ENCODE data around the gene TMCO4. TPM values are rescaled to one million over a fixed set of nuclear protein-coding genes. Genes with fewer than 3 reads are reported as not detected.

The TMCO4 gene
- total RNA-seq, 1 experiment from 2014 or later, result 19.7 TPM

DNA sequence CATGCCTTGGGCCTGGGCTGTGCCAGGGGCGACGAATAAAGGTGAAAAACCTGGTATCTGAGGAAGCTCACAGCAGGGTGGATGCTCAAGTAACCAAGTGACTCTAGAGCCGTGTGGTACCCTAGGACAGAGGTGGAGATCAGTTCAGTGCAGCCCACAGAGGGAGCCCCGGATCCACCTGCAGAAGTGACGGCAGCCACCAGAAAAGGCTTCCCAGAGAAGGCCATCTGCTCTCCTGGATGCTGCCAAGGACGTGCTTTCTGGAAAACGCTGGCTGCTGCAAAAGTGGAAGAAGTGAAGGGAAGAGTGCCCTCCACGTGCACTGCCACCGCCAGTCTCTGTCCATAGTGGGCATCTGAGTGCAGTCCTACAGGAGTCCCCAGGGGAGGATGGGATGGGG lies 27.7 kb downstream of the TMCO4 start:
- ATAC-seq (0 out of 2 replicates have a peak, but pooled peaks have one; percentile 15), DNase-seq (no peak)
- TF ChIP-seq EZH2phosphoT487 (IDR thresholded peaks at IDR 0.05; ENCODE audit: borderline replicate concordance, low read length), result no peak
- TF ChIP-seq, protein P1, sequence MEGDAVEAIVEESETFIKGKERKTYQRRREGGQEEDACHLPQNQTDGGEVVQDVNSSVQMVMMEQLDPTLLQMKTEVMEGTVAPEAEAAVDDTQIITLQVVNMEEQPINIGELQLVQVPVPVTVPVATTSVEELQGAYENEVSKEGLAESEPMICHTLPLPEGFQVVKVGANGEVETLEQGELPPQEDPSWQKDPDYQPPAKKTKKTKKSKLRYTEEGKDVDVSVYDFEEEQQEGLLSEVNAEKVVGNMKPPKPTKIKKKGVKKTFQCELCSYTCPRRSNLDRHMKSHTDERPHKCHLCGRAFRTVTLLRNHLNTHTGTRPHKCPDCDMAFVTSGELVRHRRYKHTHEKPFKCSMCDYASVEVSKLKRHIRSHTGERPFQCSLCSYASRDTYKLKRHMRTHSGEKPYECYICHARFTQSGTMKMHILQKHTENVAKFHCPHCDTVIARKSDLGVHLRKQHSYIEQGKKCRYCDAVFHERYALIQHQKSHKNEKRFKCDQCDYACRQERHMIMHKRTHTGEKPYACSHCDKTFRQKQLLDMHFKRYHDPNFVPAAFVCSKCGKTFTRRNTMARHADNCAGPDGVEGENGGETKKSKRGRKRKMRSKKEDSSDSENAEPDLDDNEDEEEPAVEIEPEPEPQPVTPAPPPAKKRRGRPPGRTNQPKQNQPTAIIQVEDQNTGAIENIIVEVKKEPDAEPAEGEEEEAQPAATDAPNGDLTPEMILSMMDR (conservative IDR thresholded peaks at IDR 0.05; ENCODE audit: low read depth, low read length), result no peak
- no peak for TF ChIP-seq EZH2 (IDR thresholded peaks at IDR 0.05; ENCODE audit: low read length, unreplicated experiment)
- no TSS peak for BruUV-seq (replicated peaks)
- Histone ChIP-seq H3K27ac (ENCODE audit: low read length) (no peak overlapping the region), H3K27me3 (ENCODE audit: low read length) (no peaks in the 10 kb centered on the region), H3K79me2 (ENCODE audit: low read length) (no peaks in the 10 kb centered on the region), H3K9me2 (replicated peaks; ENCODE audit: low read length) (no peaks in the 10 kb centered on the region), H3K4me1 (ENCODE audit: insufficient read depth, low read length) (peaks cover 18% of the 10 kb centered on the region), H3K9me3 (ENCODE audit: low read length) (no peaks in the 10 kb centered on the region), H3K36me3 (ENCODE audit: low read depth, low read length) (no peaks in the 10 kb centered on the region), H4K20me1 (ENCODE audit: low read length) (no peaks in the 10 kb centered on the region), H3F3A (ENCODE audit: low read length, unreplicated experiment) (no peaks in the 10 kb centered on the region), H2AFZ (ENCODE audit: low read length) (no peak overlapping the region), H3K4me2 (ENCODE audit: low read length) (no peak overlapping the region), H3K4me3 (ENCODE audit: low read length) (no peak overlapping the region), H3K9ac (ENCODE audit: low read length) (no peak overlapping the region)
- CTCF ChIA-PET, result no interaction called here
- POLR2A ChIA-PET (ENCODE audit: unreplicated experiment), result no interaction called here
- intact Hi-C loops (cut with micrococcal nuclease), result no loop called here

DNA sequence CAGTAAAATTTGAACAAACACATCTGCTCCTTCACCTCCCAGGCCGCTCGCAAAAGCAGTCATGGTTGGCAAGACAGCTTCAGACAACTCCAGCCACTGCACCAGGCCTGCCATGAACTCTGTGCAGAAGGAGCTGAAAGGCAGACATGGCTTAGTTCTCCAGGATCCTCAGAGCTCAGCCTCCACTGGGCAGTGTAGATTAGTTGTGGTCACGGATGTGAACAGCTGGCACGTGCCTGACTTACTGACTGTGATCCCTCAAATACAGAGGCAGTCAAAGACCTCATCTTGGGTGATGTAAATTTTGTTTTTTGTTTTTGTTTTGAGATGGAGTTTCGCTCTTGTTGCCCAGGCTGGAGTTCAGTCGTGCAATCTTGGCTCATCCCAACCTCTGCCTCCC lies 28.4 kb downstream of the TMCO4 start:
- Histone ChIP-seq H2AFZ (ENCODE audit: low read length) (no peak overlapping the region), H3F3A (ENCODE audit: low read length, unreplicated experiment) (no peaks in the 10 kb centered on the region), H3K9me2 (replicated peaks; ENCODE audit: low read length) (no peaks in the 10 kb centered on the region), H4K20me1 (ENCODE audit: low read length) (no peaks in the 10 kb centered on the region), H3K4me1 (ENCODE audit: insufficient read depth, low read length) (peaks cover 20% of the 10 kb centered on the region), H3K9me3 (ENCODE audit: low read length) (no peaks in the 10 kb centered on the region), H3K79me2 (ENCODE audit: low read length) (no peaks in the 10 kb centered on the region), H3K27ac (ENCODE audit: low read length) (no peak overlapping the region), H3K4me2 (ENCODE audit: low read length) (no peak overlapping the region), H3K27me3 (ENCODE audit: low read length) (no peaks in the 10 kb centered on the region), H3K36me3 (ENCODE audit: low read depth, low read length) (no peaks in the 10 kb centered on the region), H3K9ac (ENCODE audit: low read length) (no peak overlapping the region), H3K4me3 (ENCODE audit: low read length) (no peak overlapping the region)
- intact Hi-C loops (cut with micrococcal nuclease), result no loop called here
- ATAC-seq, result no peak
- ChIA-PET POLR2A (ENCODE audit: unreplicated experiment) (no interaction called here), CTCF (no interaction called here)
- no peak for DNase-seq
- BruUV-seq (replicated peaks), result no TSS peak
- TF ChIP-seq EZH2 (IDR thresholded peaks at IDR 0.05; ENCODE audit: low read length, unreplicated experiment), result no peak
- TF ChIP-seq EZH2phosphoT487 (IDR thresholded peaks at IDR 0.05; ENCODE audit: borderline replicate concordance, low read length), result no peak
- TF ChIP-seq, protein P1 (conservative IDR thresholded peaks at IDR 0.05; ENCODE audit: low read depth, low read length), result no peak

DNA sequence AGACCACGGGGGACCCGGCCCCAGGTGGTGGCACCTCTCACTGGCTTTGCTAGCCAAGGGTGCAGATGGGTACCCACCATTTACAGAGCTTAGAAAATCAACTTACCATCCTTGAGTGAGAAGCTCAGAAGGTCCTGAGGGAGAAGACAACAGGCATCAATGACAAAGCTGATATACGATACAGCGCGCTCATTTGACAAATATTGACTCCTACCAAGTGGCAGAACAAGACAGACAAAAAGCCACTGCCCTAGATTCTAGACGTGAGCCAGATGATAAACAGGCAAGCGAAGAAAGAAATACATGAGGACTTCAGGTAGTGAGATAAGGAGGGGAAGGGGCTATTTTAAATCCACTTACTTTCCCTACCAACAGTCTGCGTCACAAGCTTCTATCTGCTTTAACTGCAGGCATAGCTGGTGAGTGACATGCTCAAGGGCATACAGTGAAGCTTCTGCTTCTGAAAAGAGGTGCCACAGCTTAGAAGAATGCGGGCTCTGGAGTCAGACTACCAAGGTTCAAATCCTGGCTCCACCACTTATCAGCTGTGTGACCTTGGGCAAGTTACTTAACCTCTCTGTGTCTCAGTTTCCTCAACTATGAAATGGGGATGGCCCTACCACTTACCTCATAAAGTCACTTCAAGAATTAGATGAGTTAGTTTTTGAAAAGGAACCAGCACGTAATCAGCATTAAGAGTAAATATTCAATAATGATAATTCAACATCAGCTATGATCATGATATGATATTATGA lies 29.1 kb downstream of the TMCO4 start:
- no peaks in the 10 kb centered on the region for H4K20me1 ChIP-seq (ENCODE audit: low read length)
- H3F3A ChIP-seq (ENCODE audit: low read length, unreplicated experiment), result no peaks in the 10 kb centered on the region
- TF ChIP-seq, protein P1 (conservative IDR thresholded peaks at IDR 0.05; ENCODE audit: low read depth, low read length), result no peak
- TF ChIP-seq EZH2 (IDR thresholded peaks at IDR 0.05; ENCODE audit: low read length, unreplicated experiment), result no peak
- no peak for TF ChIP-seq EZH2phosphoT487 (IDR thresholded peaks at IDR 0.05; ENCODE audit: borderline replicate concordance, low read length)
- H3K79me2 ChIP-seq (ENCODE audit: low read length), result no peaks in the 10 kb centered on the region
- H3K9me2 ChIP-seq (replicated peaks; ENCODE audit: low read length), result no peaks in the 10 kb centered on the region
- no peaks in the 10 kb centered on the region for H3K9me3 ChIP-seq (ENCODE audit: low read length)
- no peaks in the 10 kb centered on the region for H3K36me3 ChIP-seq (ENCODE audit: low read depth, low read length)
- H3K9ac ChIP-seq (ENCODE audit: low read length), result no peak overlapping the region
- no TSS peak for BruUV-seq (replicated peaks)
- no peak overlapping the region for H2AFZ ChIP-seq (ENCODE audit: low read length)
- no peaks in the 10 kb centered on the region for H3K27me3 ChIP-seq (ENCODE audit: low read length)
- ATAC-seq (peak; percentile 57), DNase-seq (peak; percentile 68)
- H3K4me3 ChIP-seq (ENCODE audit: low read length), result no peak overlapping the region
- peaks cover 27% of the 10 kb centered on the region for H3K4me1 ChIP-seq (ENCODE audit: insufficient read depth, low read length)
- H3K27ac ChIP-seq (ENCODE audit: low read length), result peak overlapping the region; percentile 17; the same call in 1 of the 2 replicates
- ChIA-PET CTCF (no interaction called here), POLR2A (ENCODE audit: unreplicated experiment) (no interaction called here)
- intact Hi-C loops (cut with micrococcal nuclease), result no loop called here
- H3K4me2 ChIP-seq (ENCODE audit: low read length), result peak overlapping the region; percentile 56
